GM19193 (cell line): Measurements from ENCODE around the gene RIOX2.

Experiments used
- POLR2A ChIP-seq: IDR thresholded peaks from 4 replicates; pipeline ENCODE4 v1.6.1; 2011; ENCODE audit not compliant: insufficient read depth, insufficient read length; ENCODE audit errors: extremely low read depth

Gene RIOX2

GRCh38 chr3:97969541-97969940, 2.7 kb downstream of the RIOX2 start:
- TF ChIP-seq POLR2A, result no peak

- no peak for TF ChIP-seq POLR2A
These were observed 3.9 kb downstream of the RIOX2 start for GRCh38 chr3:97968376-97968775.

GRCh38 chr3:97967966-97968365, 4.3 kb downstream of the RIOX2 start:
- TF ChIP-seq POLR2A, result no peak

DNA sequence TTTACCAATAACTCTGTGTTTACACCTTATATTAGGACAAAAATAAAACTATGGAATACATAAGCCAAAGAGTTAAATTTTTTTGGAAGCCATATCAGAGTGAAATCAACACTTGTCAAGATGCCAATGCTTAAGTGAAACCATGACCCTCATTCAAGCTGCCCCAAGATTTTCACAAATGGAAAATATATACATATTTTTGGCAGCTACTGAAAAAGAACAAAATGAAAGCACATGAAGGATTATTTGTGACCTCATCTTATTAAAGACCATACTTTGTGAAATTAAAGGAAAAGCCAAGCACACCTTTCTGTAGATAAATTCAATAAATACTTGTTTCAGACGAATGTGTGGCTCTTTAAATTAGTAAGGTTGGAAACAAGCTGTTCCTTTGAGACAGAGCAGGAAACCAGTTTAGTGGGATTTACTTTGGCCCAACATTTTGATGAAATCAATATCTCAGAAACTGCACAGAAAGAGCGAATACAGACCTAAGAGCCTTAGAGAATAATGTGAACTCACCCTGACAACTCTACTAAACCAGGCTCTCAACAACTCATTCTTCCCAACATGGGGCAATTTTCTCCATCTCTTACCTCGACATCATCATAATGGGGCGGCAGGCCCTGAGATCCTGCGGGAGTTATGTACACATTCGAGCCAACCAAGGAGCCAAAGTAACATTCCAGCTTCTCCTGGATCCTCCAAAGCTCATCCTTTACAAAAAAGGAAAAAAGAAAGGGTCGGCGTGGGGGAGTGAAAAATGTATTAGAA, 11.1 kb downstream of the RIOX2 start:
- no peak for TF ChIP-seq POLR2A

GRCh38 chr3:97960551-97960950, 11.7 kb downstream of the RIOX2 start:
- TF ChIP-seq POLR2A, result no peak

DNA sequence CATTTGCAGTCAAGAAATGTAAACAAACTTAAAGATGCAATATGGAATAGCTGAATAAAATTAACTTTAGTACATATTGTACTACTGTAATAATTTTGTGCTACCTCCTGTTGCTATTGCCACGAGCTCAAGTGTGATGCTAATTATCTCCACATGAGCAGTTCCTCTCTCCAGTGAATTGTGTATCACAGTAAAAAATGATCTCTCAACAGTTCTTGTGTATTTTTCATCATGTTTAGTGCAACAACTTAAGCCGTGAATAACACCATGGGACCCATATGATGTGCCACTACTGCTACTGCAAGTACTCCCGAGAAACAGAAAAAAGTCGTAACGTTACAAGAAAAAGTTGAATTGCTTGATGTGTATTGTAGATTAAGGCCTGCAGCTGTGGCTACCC, 12.4 kb downstream of the RIOX2 start:
- TF ChIP-seq POLR2A, result no peak

DNA sequence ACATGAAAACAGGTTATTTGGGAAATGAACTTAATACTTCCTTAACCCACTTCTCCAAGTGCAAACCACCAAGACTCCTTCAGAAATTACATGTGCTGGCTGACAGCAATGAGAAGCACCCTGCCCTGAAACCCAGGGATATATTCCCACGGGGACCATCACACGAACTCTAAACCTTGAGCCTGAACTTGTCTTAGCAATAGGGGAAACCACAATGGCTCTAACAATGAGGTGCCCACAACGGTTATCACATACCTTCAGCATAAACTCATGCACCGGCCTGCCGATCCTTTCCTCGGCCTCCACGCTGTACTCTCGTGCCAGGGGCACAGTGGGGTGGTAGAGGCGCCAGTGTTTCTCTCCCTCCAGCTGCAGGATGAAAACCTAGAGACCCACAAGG, 13.4 kb downstream of the RIOX2 start:
- TF ChIP-seq POLR2A, result no peak

DNA sequence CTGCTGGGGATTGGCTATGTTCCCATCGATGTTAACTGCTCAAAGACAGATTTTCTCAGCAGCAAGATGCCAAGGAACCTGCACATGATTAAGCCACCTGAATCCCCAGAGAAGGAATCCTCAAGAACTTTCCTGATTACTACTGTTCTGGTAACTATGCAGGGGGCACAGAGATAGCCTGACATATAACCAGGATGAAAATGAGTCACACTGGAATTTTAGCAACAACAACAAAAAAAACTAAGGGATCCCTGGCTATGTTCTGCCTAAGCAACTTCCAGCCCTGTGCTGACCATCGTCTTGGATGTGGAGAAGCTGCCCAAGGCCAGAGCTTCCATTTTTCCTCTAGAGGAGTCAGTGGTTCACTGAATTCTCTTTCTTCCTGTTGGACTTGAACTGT, 13.8 kb downstream of the RIOX2 start:
- TF ChIP-seq POLR2A, result no peak

- no peak for TF ChIP-seq POLR2A
These were observed 14.5 kb downstream of the RIOX2 start for GRCh38 chr3:97957617-97958311.

GRCh38 chr3:97956051-97956450, 16.2 kb downstream of the RIOX2 start:
- TF ChIP-seq POLR2A, result no peak

DNA sequence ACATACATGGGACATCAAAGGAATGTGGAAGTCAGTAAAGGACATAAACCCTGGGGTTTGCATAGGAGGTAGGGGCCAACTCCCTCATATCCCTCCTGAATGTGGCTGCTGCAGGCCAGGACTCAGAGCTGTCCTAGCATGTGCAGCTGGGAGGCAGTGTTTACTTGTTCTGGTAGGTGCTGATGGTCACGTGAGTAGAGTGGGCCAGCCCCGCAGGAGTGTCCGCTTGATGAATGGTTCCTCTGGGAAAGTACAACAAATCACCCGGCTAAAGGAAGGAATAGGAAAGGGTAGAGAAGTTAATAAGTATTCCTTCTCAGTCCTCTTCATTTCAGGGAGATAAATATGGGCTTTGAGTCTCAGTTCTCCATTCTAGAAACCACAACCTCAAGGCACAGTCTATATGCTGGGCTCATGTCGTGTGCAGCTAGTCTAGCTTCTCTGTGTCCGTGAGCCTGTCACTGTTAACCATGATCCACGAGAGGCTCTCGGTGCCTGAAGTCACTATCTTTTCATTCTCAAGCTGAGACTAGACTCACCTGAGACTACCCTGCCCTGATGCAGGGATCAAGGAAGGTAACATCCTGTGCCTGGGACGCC, 17.9 kb downstream of the RIOX2 start:
- no peak for TF ChIP-seq POLR2A

DNA sequence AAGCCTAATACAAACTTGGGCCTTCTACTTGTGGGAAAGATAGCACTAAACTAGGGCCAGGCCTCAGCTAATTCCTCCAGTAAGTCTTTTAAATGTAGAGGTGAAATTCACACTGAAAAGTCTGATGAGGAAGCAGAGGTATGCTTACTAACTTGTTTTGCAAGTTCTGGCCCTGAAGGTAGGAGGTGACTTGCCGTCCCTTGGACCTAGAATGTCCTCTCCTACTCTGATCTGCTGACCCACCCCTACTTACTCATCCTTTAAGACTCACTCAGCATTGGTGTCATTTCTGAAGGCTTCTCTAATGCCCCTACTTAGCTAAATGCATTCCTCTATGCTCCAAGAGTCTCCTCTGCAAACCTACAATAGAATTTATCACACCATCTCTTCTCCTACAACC, 19.4 kb downstream of the RIOX2 start:
- no peak for TF ChIP-seq POLR2A

DNA sequence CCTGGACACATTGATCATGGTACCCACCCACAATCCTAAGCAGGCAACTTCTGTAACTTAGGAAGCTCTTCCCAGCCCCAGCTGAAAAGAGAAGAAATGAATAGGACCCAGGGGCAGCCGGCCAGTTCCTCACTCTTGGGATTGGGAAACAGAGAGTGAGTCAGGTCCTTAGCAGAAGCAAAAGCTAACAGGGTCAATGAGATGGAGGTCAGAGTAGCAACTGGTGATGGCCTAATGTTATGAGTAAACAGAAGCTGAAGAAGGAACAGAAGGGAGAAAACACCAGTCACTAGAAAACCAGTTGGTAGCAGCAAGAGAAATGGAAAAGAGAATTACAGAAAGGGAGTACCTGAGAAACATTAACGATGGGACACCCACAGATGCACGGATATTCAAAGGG, 20.0 kb downstream of the RIOX2 start:
- no peak for TF ChIP-seq POLR2A

GRCh38 chr3:97950360-97950759, 21.9 kb downstream of the RIOX2 start:
- TF ChIP-seq POLR2A, result no peak

DNA sequence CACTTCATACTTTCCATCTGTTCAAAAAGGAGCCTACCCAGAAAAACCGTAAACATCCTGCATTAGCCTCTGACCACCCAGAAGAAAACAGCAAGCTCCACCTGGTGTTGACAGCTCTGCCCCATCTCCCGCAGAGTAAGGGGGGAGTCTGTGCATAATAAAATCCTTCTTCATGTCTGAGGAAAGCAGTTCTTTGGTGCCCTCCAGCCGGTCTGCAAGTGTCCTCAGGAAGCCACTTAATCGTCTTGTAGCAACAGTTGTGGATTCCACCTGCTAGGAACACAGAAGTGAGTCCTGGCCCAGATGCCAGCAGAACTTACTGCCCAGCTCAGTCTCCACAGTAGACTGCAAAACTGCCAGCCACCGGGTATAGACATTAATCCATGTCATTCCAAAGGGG, 22.5 kb downstream of the RIOX2 start:
- TF ChIP-seq POLR2A, result no peak

DNA sequence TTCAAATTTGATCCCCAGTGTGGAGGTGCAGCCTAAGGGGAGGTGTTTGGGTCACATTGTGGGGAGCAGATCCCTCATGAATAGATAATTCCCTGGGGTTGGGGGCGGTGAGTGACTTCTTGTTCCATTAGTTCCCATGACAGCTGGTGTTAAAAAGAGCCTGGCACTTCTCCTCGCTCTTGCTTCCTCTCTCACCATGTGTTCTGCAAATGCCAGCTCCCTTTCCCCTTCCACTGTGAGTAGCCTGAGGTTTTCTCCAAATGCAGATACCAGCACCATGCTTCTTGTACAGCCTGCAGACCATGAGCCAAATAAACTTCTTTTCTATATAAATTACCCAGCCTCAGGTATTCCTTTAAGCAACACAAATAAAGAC, 23.1 kb downstream of the RIOX2 start:
- no peak for TF ChIP-seq POLR2A
